Measurements from ENCODE around the gene CYP27C1. TPM values are rescaled to one million over a fixed set of nuclear protein-coding genes. Genes with fewer than 3 reads are reported as not detected.
"Not testable (repeated sequence)": the region's sequence is repeated elsewhere in the genome, so short reads cannot be mapped to it uniquely, and the experiment has no call there.

Gene CYP27C1
- polyA plus RNA-seq, 1 donor: 5.1 TPM

GRCh38 chr2:127170452-127171197 lies 49.5 kb downstream of the CYP27C1 start:
- no peak for DNase-seq (ENCODE audit: low read depth)

DNA sequence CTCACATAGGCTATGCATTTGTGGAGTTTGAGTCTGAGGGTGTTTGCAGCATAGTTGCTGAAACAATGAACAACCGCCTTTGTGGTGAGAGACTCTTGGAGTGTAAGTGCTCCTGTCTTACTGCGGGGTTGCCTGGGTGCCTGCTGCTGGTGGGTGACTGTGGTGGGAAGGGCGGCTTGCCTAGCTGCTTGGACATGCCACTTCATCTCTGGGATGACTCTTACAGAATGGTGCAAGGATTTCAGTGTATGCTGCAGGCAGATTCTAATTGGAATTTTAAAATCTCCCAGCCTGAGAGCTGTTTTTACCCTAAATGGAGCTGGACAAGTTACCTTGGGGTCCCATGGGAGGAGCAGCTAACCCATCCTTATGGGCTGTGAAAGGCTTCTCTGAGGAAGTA lies 50.1 kb downstream of the CYP27C1 start:
- DNase-seq (ENCODE audit: low read depth): no peak

- DNase-seq (ENCODE audit: low read depth): no peak
Observed at GRCh38 chr2:127169066-127169660, 50.9 kb downstream of the CYP27C1 start.

DNA sequence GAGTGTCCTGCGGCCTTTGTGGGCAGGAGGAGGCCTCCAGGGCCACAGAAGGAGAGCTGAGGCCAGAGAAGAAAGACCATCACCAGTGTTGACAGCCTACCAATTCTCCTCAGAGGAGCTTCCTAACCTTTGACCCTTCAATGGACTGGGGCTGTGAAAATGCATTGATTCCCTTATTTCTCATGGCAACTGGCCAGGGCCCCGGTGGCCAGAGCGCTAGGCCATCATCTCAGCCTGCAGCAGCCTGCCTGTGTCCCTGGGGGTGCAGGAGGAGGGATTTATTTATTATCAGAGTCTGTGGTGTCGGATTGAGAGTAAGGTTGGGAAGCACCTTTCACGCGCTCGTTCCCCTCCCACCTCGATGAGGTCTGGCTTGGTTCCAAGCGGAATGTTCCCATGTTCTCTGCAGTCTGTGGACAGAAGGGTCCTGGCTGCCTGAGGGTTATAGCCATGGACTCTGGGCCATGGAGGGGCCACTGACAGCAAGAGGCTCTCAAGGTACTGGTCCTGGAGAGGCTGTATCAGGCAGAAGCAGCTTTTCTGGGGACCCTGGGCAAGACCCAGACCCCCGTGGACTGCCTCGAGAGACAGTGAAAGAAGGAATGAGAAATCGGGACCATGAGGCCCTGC lies 53.8 kb downstream of the CYP27C1 start:
- DNase-seq (ENCODE audit: low read depth): no peak

GRCh38 chr2:127165539-127165935 lies 54.6 kb downstream of the CYP27C1 start:
- no peak for DNase-seq (ENCODE audit: low read depth)

DNA sequence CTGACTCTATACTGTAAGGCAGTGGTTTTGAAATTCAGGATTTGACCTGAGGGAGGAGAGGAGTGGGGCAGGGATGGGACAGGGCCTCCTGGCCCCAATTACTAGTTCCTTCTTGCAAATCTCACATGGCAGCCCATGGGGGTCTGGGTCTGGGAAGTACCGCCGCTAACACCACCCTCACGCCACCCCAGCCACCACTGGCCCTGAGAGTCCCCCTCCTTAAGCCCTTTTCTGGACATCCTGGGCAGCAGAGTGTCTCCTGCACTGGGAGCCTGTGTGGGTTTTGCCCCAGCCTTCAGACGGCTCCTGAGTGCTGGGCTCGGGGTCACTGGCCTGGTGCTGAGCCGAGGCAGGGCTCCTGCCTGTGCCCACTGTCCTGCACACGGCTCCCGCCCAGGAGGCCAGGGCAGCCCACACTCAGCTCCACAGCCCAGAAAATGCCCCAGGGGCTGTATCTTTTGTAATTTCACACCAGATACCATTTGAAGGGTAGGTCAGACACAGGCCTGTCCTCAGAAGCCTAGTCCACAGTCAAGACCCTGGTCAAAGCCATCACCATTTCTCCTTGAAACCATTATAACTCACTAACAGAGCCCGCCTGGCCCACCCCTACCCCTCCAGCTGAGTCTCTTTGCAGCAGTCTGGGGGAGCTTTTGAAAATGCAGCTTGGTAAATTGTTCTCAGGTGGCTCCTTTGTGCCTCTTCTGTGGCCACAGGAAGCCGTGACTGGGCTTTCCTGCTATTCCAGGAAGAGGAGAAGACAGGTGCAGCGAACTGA lies 55.1 kb downstream of the CYP27C1 start:
- no peak for DNase-seq (ENCODE audit: low read depth)

DNA sequence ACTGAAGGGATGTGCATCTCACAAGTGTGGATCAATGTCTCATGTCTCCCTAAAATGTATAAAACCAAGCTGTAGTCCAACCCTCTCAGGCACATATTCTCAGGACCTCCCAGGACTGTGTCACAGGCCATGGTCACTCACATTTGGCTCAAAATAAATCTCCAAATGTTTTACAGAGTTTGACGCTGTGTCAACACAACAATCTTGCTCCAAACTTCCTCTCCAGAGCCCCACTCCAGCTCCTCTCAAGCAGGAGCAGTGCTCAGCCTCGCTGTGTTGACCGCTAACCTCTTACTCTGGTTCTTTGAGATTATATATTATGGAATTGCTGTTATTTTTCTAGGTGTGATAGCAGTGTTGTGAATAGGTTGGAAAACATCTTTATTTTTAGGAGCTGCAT lies 56.2 kb downstream of the CYP27C1 start:
- no peak for DNase-seq (ENCODE audit: low read depth)

- not testable (repeated sequence) for DNase-seq (ENCODE audit: low read depth)
Observed at GRCh38 chr2:127163090-127163406, 57.1 kb downstream of the CYP27C1 start.

- no peak for DNase-seq (ENCODE audit: low read depth)
Observed at GRCh38 chr2:127162261-127163089, 57.6 kb downstream of the CYP27C1 start.

GRCh38 chr2:127161176-127162136 lies 58.6 kb downstream of the CYP27C1 start:
- DNase-seq (ENCODE audit: low read depth): no peak

- DNase-seq (ENCODE audit: low read depth): no peak
Observed at GRCh38 chr2:127160676-127161075, 59.4 kb downstream of the CYP27C1 start.

GRCh38 chr2:127159543-127159942 lies 60.6 kb downstream of the CYP27C1 start:
- no peak for DNase-seq (ENCODE audit: low read depth)

- DNase-seq (ENCODE audit: low read depth): no peak
Observed at GRCh38 chr2:127158614-127159290, 61.3 kb downstream of the CYP27C1 start.

DNA sequence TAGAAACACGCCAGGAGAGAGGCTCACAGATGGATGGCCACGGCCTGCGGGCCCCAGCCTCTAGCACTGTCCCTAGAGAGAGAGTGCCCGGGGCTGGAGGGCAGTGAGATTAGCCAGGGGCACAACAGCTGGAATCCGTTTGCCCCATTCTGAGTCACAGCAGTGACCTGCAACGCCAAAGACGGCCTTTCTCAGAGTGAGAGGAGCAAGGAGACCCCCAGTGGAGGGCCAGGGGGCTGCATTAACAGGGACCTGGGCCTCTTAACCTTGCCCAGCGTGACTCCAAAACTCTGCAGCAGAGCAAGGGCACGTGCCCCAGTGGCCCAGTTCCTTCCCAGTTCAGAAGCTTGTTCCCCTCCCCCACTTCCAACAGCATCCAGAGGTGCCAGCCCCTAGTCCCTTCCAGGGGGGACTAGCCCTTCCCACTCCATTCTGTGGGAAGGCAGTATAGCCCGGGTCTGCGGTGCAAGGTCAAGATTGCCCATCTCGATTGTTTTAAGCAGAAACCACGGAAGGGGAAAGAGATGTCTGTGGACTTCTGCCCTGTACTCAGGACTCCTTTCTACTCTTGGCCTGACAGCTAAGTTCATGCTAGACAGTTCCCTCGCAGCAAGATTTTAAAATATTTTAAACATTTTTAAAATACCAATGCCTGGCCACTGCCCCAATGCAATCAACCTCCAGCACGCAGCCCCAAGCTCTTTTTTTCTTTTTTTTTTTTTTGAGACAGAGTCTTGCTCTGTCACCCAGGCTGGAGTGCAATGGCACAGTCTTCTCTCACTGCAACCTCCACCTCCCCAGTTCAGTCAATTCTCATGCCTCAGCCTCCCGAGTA lies 62.2 kb downstream of the CYP27C1 start:
- DNase-seq (ENCODE audit: low read depth): no peak

GRCh38 chr2:127157114-127157513 lies 63.0 kb downstream of the CYP27C1 start:
- DNase-seq (ENCODE audit: low read depth): no peak

GRCh38 chr2:127155947-127156346 lies 64.2 kb downstream of the CYP27C1 start:
- DNase-seq (ENCODE audit: low read depth): peak; percentile 79

DNA sequence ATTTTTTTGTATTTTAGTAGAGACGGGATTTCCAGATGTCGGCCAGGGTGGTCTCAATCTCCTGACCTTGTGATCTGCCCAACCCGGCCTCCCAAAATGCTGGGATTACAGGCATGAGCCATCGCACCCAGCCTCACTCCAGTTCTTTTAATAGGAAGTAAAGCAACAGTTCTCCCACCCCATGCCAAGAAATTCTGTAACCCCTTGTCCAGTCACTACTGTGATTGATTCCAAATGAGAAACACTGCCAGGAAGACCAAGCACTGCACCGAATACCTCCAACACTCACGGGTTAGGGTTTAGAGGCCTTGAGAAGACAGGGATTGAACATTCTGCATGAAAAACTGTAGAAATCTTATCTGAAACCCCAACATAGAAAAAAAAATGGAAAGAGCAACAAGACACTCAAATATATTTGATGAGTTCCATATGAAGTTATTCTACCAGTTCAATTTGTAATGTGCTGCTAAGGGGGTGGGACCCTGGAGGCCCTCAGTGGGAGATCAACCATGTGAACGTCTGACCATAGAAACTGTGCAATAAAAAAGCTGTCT lies 65.0 kb downstream of the CYP27C1 start:
- DNase-seq (ENCODE audit: low read depth): no peak

DNA sequence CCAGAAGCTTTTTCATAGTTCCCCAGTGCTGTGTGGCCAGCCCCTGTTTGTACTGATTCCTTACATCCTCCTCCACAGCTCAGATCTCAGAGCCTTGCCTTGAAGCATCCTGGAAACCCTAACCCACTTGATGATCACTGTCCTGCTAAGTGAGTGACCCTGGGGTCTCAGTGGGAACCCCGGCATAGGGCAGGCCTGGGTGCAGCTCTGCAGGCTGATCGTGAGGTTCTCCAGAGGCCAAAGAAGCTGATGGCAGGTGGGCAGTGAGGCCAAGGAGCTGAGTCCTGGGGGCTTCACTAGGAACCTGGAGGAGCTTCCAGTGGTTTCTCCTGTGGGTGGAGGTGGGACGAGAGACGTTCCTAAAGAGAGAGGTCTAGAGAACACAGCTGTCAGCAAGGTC lies 65.7 kb downstream of the CYP27C1 start:
- no peak for DNase-seq (ENCODE audit: low read depth)

Data from forelimb muscle (tissue), 1 donor.